ENCODE results near the gene GLI3. TPM values are rescaled to one million over a fixed set of nuclear protein-coding genes. Genes with fewer than 3 reads are reported as not detected.
"Not testable (repeated sequence)": the region's sequence is repeated elsewhere in the genome, so short reads cannot be mapped to it uniquely, and the experiment has no call there.

The GLI3 gene
- polyA plus RNA-seq, 6 donors from 2014 or later = not detected

DNA sequence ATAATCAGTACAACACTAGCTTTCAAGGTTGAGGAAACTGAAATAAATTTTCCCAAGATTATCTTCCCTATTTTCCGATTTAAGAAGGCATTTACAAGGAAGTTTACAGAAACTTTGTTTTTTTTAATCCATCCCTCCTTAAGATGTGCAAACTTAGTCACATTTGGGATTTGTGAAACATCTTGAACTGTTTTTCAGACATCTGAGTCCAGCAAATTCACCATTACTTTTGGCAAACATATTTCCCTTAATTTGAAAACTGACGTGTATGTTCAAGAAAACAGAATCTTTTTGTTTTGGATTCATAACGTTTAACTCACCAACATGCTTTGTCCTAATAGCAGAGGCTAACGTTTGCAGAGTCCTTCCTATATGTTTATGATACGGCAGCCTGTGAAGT lies 19.5 kb downstream of the GLI3 start:
- Mint-ChIP-seq H3K27ac (no peak overlapping the region), H3K27me3 (peaks cover 8 to 15% (median 9%) of the 10 kb centered on the region in 3 donors), H3K4me1 (no peaks in the 10 kb centered on the region), H3K4me3 (no peak overlapping the region), H3K9me3 (peaks cover 0 to 3% (median 0%) of the 10 kb centered on the region in 7 donors), H3K36me3 (no peaks in the 10 kb centered on the region)
- ATAC-seq (ENCODE audit: low read depth in 2 of 2) (no peak), DNase-seq (no peak)

GRCh38 chr7:42217053-42217452 lies 20.0 kb downstream of the GLI3 start:
- peaks cover 8 to 15% (median 9%) of the 10 kb centered on the region in 3 donors for H3K27me3 Mint-ChIP-seq
- no peak for DNase-seq
- no peak for ATAC-seq (ENCODE audit: low read depth in 2 of 2)
- no peak overlapping the region for H3K27ac Mint-ChIP-seq
- no peaks in the 10 kb centered on the region for H3K36me3 Mint-ChIP-seq
- H3K4me3 Mint-ChIP-seq = no peak overlapping the region
- H3K9me3 Mint-ChIP-seq = peaks cover 0 to under 1% (median 0%) of the 10 kb centered on the region in 7 donors
- H3K4me1 Mint-ChIP-seq = no peaks in the 10 kb centered on the region

GRCh38 chr7:42214060-42214679 lies 22.8 kb downstream of the GLI3 start:
- H3K4me3 Mint-ChIP-seq = no peak overlapping the region
- ATAC-seq (ENCODE audit: low read depth in 2 of 2) = no peak
- H3K27ac Mint-ChIP-seq = no peak overlapping the region
- no peaks in the 10 kb centered on the region for H3K36me3 Mint-ChIP-seq
- peaks cover 5 to 15% (median 8%) of the 10 kb centered on the region in 3 donors for H3K27me3 Mint-ChIP-seq
- no peaks in the 10 kb centered on the region for H3K4me1 Mint-ChIP-seq
- H3K9me3 Mint-ChIP-seq = no peaks in the 10 kb centered on the region
- no peak for DNase-seq

GRCh38 chr7:42213093-42213492 lies 23.9 kb downstream of the GLI3 start:
- peaks cover 3 to 15% (median 8%) of the 10 kb centered on the region in 3 donors for H3K27me3 Mint-ChIP-seq
- H3K4me1 Mint-ChIP-seq = no peaks in the 10 kb centered on the region
- no peaks in the 10 kb centered on the region for H3K9me3 Mint-ChIP-seq
- no peaks in the 10 kb centered on the region for H3K36me3 Mint-ChIP-seq
- no peak for ATAC-seq (ENCODE audit: low read depth in 2 of 2)
- DNase-seq = no peak
- no peak overlapping the region for H3K27ac Mint-ChIP-seq
- no peak overlapping the region for H3K4me3 Mint-ChIP-seq

DNA sequence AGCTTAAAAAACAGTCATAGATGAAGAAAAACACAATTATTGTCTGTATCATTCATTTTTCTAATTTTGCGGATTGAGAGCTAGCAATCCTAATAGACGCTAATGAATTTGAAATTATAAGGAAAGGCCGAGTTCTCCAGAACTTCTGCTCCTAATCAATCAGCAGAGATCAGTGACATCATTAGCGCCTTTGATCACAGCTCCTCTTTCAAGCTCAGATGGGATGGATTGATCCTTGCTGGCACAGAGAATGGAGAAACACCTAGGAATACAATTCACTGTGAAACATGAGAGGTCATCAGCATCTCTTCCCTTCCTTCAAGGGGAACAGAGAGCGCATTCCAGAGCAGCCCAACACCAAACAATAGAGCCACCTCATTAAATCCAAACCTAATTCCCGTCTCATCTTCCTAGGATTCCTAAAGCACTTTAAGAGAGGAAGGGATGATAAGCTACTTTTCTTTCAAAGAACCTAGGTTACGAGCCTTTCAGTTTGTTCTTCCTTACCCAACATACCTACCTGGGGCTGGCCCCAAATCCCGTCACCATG lies 24.4 kb downstream of the GLI3 start:
- H3K4me1 Mint-ChIP-seq = no peaks in the 10 kb centered on the region
- DNase-seq (no peak), ATAC-seq (ENCODE audit: low read depth in 2 of 2) (no peak)
- H3K36me3 Mint-ChIP-seq = no peaks in the 10 kb centered on the region
- H3K27ac Mint-ChIP-seq = no peak overlapping the region
- H3K27me3 Mint-ChIP-seq = peaks cover 0 to 11% (median 8%) of the 10 kb centered on the region in 3 donors
- no peak overlapping the region for H3K4me3 Mint-ChIP-seq
- no peaks in the 10 kb centered on the region for H3K9me3 Mint-ChIP-seq

DNA sequence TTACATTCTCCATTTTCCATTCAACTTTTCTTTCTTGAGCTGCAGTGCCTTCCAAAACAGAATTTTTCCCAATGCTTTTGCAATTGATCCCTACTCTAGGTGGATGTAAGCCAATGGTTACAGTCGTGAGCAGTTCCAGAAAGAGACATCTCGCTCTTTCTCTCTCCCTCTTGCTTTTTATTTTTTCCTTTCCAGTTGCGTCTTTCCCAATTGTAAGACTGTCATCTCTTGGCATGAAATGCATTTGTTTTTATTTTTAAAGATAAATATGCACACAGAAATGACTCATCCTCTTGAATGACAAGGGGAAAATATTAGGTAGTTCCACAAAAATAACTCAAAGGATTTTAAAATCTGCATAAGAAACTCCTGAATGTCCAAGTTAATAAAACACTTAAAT lies 25.1 kb downstream of the GLI3 start:
- H3K4me1 Mint-ChIP-seq = no peaks in the 10 kb centered on the region
- no peak overlapping the region for H3K4me3 Mint-ChIP-seq
- H3K9me3 Mint-ChIP-seq = no peaks in the 10 kb centered on the region
- peaks cover 0 to 9% (median 8%) of the 10 kb centered on the region in 3 donors for H3K27me3 Mint-ChIP-seq
- DNase-seq (no peak), ATAC-seq (ENCODE audit: low read depth in 2 of 2) (no peak)
- H3K36me3 Mint-ChIP-seq = no peaks in the 10 kb centered on the region
- H3K27ac Mint-ChIP-seq = no peak overlapping the region

DNA sequence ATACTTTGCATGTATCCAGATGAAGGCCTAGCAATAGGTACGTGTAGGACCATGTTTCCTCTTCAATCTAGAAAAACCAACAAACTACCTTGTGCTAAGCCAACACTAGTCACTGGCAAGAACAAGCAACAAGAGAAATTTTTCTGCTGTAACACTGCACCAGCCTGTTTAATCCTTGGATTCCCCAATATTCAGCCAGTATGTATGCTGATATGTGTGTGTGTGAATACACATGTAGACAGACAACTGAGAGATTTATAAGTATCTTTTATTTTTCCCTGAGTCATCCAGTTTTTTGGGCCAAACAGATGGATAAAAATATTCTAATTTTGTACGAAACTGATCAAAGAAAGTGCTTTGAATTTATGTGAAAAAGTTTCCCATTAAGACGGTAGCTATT lies 26.2 kb downstream of the GLI3 start:
- no peaks in the 10 kb centered on the region for H3K9me3 Mint-ChIP-seq
- no peak overlapping the region for H3K27ac Mint-ChIP-seq
- DNase-seq (no peak), ATAC-seq (ENCODE audit: low read depth in 2 of 2) (no peak)
- H3K27me3 Mint-ChIP-seq = peaks cover 4 to 8% (median 7%) of the 10 kb centered on the region in 3 donors
- no peaks in the 10 kb centered on the region for H3K4me1 Mint-ChIP-seq
- no peaks in the 10 kb centered on the region for H3K36me3 Mint-ChIP-seq
- H3K4me3 Mint-ChIP-seq = no peak overlapping the region

- H3K4me3 Mint-ChIP-seq = no peak overlapping the region
- H3K9me3 Mint-ChIP-seq = no peaks in the 10 kb centered on the region
These were observed 26.7 kb downstream of the GLI3 start for GRCh38 chr7:42210333-42210732.

GRCh38 chr7:42209085-42209484 lies 27.9 kb downstream of the GLI3 start:
- not testable (repeated sequence) for DNase-seq; H3K4me3 Mint-ChIP-seq; H3K36me3 Mint-ChIP-seq; H3K27me3 Mint-ChIP-seq; ATAC-seq (ENCODE audit: low read depth in 2 of 2); H3K4me1 Mint-ChIP-seq; H3K9me3 Mint-ChIP-seq
- peak overlapping the region in 1 of 6 donors; percentile 24 for H3K27ac Mint-ChIP-seq

More at GRCh38 chr7:42210333-42210732, 26.7 kb downstream of the GLI3 start:
- no peak for DNase-seq
- ATAC-seq (ENCODE audit: low read depth in 2 of 2) = no peak
- no peak overlapping the region for H3K27ac Mint-ChIP-seq
- no peaks in the 10 kb centered on the region for H3K36me3 Mint-ChIP-seq
- H3K4me1 Mint-ChIP-seq = no peaks in the 10 kb centered on the region
- peaks cover 4 to 8% (median 7%) of the 10 kb centered on the region in 3 donors for H3K27me3 Mint-ChIP-seq

DNA sequence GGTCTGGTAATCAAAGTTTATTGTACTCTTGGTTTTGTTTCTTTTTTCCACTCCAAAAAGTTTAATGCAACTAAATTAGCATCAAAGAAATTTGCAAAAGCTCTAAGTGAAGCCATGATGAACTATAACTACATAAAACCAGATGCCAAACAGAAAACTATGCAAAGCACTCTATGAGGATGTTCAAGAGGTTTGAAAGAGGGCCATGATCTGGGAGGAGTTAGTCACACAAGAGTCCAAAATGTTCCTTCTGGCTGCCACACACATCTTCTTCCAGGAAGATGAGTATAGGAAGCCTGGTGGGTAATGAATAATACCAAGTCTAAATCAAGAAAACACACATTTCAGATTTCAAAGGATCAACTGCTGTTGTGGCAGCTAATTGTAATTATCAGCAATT lies 28.4 kb downstream of the GLI3 start:
- Mint-ChIP-seq H3K27ac (no peak overlapping the region), H3K36me3 (no peaks in the 10 kb centered on the region), H3K4me3 (no peak overlapping the region), H3K9me3 (peaks cover 0 to 6% (median 0%) of the 10 kb centered on the region in 7 donors), H3K4me1 (no peaks in the 10 kb centered on the region), H3K27me3 (peaks cover 0 to 8% (median 4%) of the 10 kb centered on the region in 3 donors)
- no peak for DNase-seq
- no peak for ATAC-seq (ENCODE audit: low read depth in 2 of 2)

GRCh38 chr7:42207420-42207819 lies 29.6 kb downstream of the GLI3 start:
- DNase-seq = no peak
- H3K36me3 Mint-ChIP-seq = no peaks in the 10 kb centered on the region
- peaks cover 0 to 10% (median 3%) of the 10 kb centered on the region in 7 donors for H3K9me3 Mint-ChIP-seq
- peaks cover 4 to 8% (median 6%) of the 10 kb centered on the region in 3 donors for H3K27me3 Mint-ChIP-seq
- no peak overlapping the region for H3K27ac Mint-ChIP-seq
- ATAC-seq (ENCODE audit: low read depth in 2 of 2) = no peak
- H3K4me3 Mint-ChIP-seq = no peak overlapping the region
- no peaks in the 10 kb centered on the region for H3K4me1 Mint-ChIP-seq

DNA sequence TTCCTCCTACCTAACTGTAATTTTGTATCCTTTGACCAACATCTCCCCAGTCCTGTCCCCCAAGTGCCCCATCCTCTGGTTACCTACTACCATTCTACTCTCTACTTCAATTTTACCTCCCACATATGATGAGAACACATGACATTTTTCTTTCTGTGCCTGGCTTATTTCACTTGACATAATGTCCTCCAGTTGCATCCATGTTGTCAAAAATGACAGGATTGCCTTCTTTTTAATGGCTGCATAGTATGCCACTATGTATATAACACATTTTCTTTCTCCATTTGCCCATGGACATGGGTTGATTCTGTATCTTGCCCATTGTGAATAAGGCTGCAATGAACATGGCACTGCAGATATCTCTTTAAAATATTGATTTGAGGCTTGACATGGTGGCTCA lies 33.7 kb downstream of the GLI3 start:
- no peaks in the 10 kb centered on the region for H3K4me1 Mint-ChIP-seq
- no peak for ATAC-seq (ENCODE audit: low read depth in 2 of 2)
- peaks cover 4 to 8% (median 6%) of the 10 kb centered on the region in 3 donors for H3K27me3 Mint-ChIP-seq
- no peak for DNase-seq
- H3K27ac Mint-ChIP-seq = no peak overlapping the region
- H3K36me3 Mint-ChIP-seq = no peaks in the 10 kb centered on the region
- peak overlapping the region in 1 of 8 donors; percentile 1 for H3K4me3 Mint-ChIP-seq
- peaks cover 0 to 10% (median 5%) of the 10 kb centered on the region in 7 donors for H3K9me3 Mint-ChIP-seq

GRCh38 chr7:42202601-42203000 lies 34.4 kb downstream of the GLI3 start:
- Mint-ChIP-seq H3K27ac (no peak overlapping the region), H3K36me3 (no peaks in the 10 kb centered on the region), H3K4me1 (no peaks in the 10 kb centered on the region), H3K4me3 (no peak overlapping the region), H3K9me3 (peaks cover 0 to 10% (median 5%) of the 10 kb centered on the region in 7 donors), H3K27me3 (peaks cover 4 to 8% (median 6%) of the 10 kb centered on the region in 3 donors)
- no peak for ATAC-seq (ENCODE audit: low read depth in 2 of 2)
- DNase-seq = no peak

DNA sequence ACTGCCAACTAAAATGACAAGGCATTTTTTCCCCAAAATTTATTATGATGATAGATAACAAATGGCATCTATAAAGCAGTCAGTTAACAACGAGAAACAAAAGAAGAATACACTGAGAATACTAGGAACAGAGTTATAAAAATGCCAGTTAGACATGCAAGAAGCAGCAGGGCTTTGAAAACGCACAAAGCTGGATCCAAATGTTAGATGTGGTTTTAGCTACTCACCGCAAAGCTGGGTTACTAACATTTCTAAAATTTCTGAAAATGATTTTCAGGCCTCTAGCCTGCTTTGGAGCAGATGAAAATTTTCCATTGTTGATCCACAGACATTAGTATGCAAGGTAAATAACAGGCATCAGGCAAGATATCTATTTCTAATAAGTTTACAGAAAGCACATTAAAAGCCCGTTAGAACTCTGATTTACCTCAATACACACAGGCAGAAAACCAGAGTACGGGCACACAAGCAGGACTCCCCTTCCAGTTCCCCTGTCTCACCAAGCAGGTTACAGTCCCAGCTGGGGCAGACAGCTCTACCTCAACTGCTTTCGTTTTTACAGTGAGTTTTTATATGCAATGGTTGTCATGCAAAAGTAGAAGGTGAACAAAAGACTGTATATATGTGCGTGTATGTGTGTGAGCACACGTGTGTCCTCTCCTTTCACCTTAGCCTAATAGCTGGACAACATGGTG lies 37.9 kb downstream of the GLI3 start:
- ATAC-seq (ENCODE audit: low read depth in 2 of 2) (no peak), DNase-seq (no peak)
- Mint-ChIP-seq H3K4me1 (peaks cover 4 to 5% (median 5%) of the 10 kb centered on the region in 3 donors), H3K4me3 (no peak overlapping the region), H3K27me3 (peaks cover 0 to 6% (median 3%) of the 10 kb centered on the region in 3 donors), H3K9me3 (peaks cover 0 to 7% (median 3%) of the 10 kb centered on the region in 7 donors), H3K27ac (no peak overlapping the region), H3K36me3 (no peaks in the 10 kb centered on the region)
